Liver (tissue), 9 donors: ENCODE data around the gene CMTM1. TPM values are rescaled to one million over a fixed set of nuclear protein-coding genes. Genes with fewer than 3 reads are reported as not detected.
"Not testable (repeated sequence)": the region's sequence is repeated elsewhere in the genome, so short reads cannot be mapped to it uniquely, and the experiment has no call there.

Experiments used
- DNase-seq: peaks from one replicate; pipeline ENCODE4 v3.0.0-alpha.2; 2017; ENCODE audit warnings: low spot score
- H3K27ac ChIP-seq, 2 donors: one replicate each; pipeline ENCODE4 v1.7.0; 2013; ENCODE audit warnings: inconsistent platforms in 2 of 2, low read length in 2 of 2, control low read depth in 1 of 2, low read depth in 1 of 2, mild to moderate bottlenecking in 1 of 2
- H3K27me3 ChIP-seq, 4 donors: one replicate each; pipeline versions ENCODE4 v1.6.1 to v1.7.0; 2013; ENCODE audit warnings: low read length in 3 of 4, inconsistent platforms in 1 of 4, mild to moderate bottlenecking in 1 of 4, moderate library complexity in 1 of 4; ENCODE audit not compliant: control insufficient read depth in 4 of 4, insufficient read depth in 4 of 4
- H3K36me3 ChIP-seq, 4 donors: one replicate each; pipeline versions ENCODE4 v1.6.1 to v1.7.0; 2013; ENCODE audit warnings: low read length in 3 of 4, mild to moderate bottlenecking in 3 of 4, low read depth in 1 of 4, moderate library complexity in 1 of 4; ENCODE audit not compliant: control insufficient read depth in 4 of 4, insufficient read depth in 3 of 4
- H3K4me1 ChIP-seq, 4 donors: one replicate each; pipeline versions ENCODE4 v1.6.1 to v1.7.0; 2013; ENCODE audit warnings: low read length in 3 of 4, mild to moderate bottlenecking in 3 of 4, moderate library complexity in 1 of 4; ENCODE audit not compliant: control insufficient read depth in 4 of 4, insufficient read depth in 4 of 4
- H3K4me3 ChIP-seq, 3 donors: one replicate each; pipeline versions ENCODE4 v1.6.1 to v1.7.0; 2013; ENCODE audit warnings: low read length in 3 of 3, control low read depth in 1 of 3, low read depth in 1 of 3, mild to moderate bottlenecking in 1 of 3
- H3K9ac ChIP-seq, 2 donors: one replicate each; pipeline ENCODE4 v1.7.0; 2013; ENCODE audit warnings: low read length in 2 of 2, mild to moderate bottlenecking in 2 of 2, moderate library complexity in 2 of 2, control low read depth in 1 of 2, low read depth in 1 of 2
- H3K9me3 ChIP-seq, 4 donors: one replicate each; pipeline versions ENCODE4 v1.6.1 to v1.7.0; 2013; ENCODE audit warnings: low read length in 3 of 4; ENCODE audit not compliant: control insufficient read depth in 4 of 4
- ATF3 ChIP-seq: IDR thresholded peaks from 2 replicates; pipeline ENCODE4 v1.6.1; 2016; ENCODE audit warnings: antibody characterized with exemption
- CTCF ChIP-seq: fragments of 150-350 bp; IDR thresholded peaks from 2 replicates; pipeline ENCODE4 v1.5.1; 2017; ENCODE audit warnings: improper control_type of control experiment, low read depth, low read length; ENCODE audit not compliant: missing input control
- EGR1 ChIP-seq, 2 donors: IDR thresholded peaks; 2 replicates each; pipeline ENCODE4 v1.6.1; 2016 to 2018; ENCODE audit warnings: antibody characterized with exemption in 2 of 2, low read depth in 2 of 2
- FOXA1 ChIP-seq: IDR thresholded peaks from 2 replicates; pipeline ENCODE4 v1.6.1; 2016; ENCODE audit warnings: antibody characterized with exemption
- FOXA2 ChIP-seq: IDR thresholded peaks from 2 replicates; pipeline ENCODE4 v1.6.1; 2016; ENCODE audit warnings: antibody characterized with exemption
- GABPA ChIP-seq, 2 donors: IDR thresholded peaks in 1 of 2; conservative IDR thresholded peaks in 1 of 2; 2 replicates each; pipeline ENCODE4 v1.6.1; 2016; ENCODE audit warnings: antibody characterized with exemption in 2 of 2, mild to moderate bottlenecking in 1 of 2, moderate library complexity in 1 of 2
- HNF4A ChIP-seq, 2 donors: conservative IDR thresholded peaks; 2 replicates each; pipeline ENCODE4 v1.6.1; 2016; ENCODE audit warnings: antibody characterized with exemption in 2 of 2, mild to moderate bottlenecking in 2 of 2
- HNF4G ChIP-seq: IDR thresholded peaks from 2 replicates; pipeline ENCODE4 v1.6.1; 2016; ENCODE audit warnings: antibody characterized with exemption
- JUND ChIP-seq, 2 donors: IDR thresholded peaks; 2 replicates each; pipeline ENCODE4 v1.6.1; 2016; ENCODE audit warnings: antibody characterized with exemption in 2 of 2
- MAX ChIP-seq: IDR thresholded peaks from 2 replicates; pipeline ENCODE4 v1.6.1; 2016; ENCODE audit warnings: antibody characterized with exemption
- NR2F2 ChIP-seq: IDR thresholded peaks from 2 replicates; pipeline ENCODE4 v1.6.1; 2016; ENCODE audit warnings: antibody characterized with exemption
- RAD21 ChIP-seq, 2 donors: IDR thresholded peaks; 2 replicates each; pipeline ENCODE4 v1.6.1; 2016; ENCODE audit warnings: antibody characterized with exemption in 2 of 2, mild to moderate bottlenecking in 2 of 2
- REST ChIP-seq: IDR thresholded peaks from 2 replicates; pipeline ENCODE4 v1.6.1; 2016; ENCODE audit warnings: antibody characterized with exemption, mild to moderate bottlenecking
- RXRA ChIP-seq, 2 donors: IDR thresholded peaks; 2 replicates each; pipeline ENCODE4 v1.6.1; 2017 to 2018; ENCODE audit warnings: antibody characterized with exemption in 2 of 2, mild to moderate bottlenecking in 1 of 2
- SP1 ChIP-seq: IDR thresholded peaks from 2 replicates; pipeline ENCODE4 v1.6.1; 2018; ENCODE audit warnings: antibody characterized with exemption, mild to moderate bottlenecking
- TAF1 ChIP-seq: conservative IDR thresholded peaks from 2 replicates; pipeline ENCODE4 v1.6.1; 2016; ENCODE audit warnings: antibody characterized with exemption, mild to moderate bottlenecking
- YY1 ChIP-seq: IDR thresholded peaks from 2 replicates; pipeline ENCODE4 v1.6.1; 2016; ENCODE audit warnings: antibody characterized with exemption, mild to moderate bottlenecking
- ZBTB33 ChIP-seq: IDR thresholded peaks from 2 replicates; pipeline ENCODE4 v1.6.1; 2016; ENCODE audit warnings: antibody characterized with exemption
- whole genome bisulfite sequencing: extraction: QIAGEN DNeasy Blood & Tissue Kit; methylation state at CpG from one replicate; pipeline ENCODE4 v1.1.7; 2013; 5-methylcytosine and 5-hydroxymethylcytosine counted together
- polyA plus RNA-seq, 2 donors: library from polyadenylated mRNA; stranded (reverse) in 1 of 2; unstranded in 1 of 2; fragments of 200-250 nt in 1 of 2; fragments of >200 nt in 1 of 2; fragmentation: Nextera tagmentation in 1 of 2; extraction: Ambion mirVana in 1 of 2; gene quantifications; one replicate each; pipeline versions ENCODE4 v1.2.1 to v1.2.3, GENCODE V29; 2013 to 2015
- total RNA-seq, 2 donors: library from RNA; depleted of rRNA; stranded (reverse); fragments of >200 nt; gene quantifications; one replicate each; pipeline ENCODE4 v1.2.3, GENCODE V29; 2014
- donor health status: healthy.
- donor health status: healthy.
- donor health status: healthy.
- donor health status: healthy.
- donor health status: healthy.

The CMTM1 gene
- total and polyA plus RNA-seq, 4 donors: 0.32 to 0.84 (median 0.49) TPM

- peak; percentile 6 for DNase-seq
- 91% methylated on average over 3 of the region's 3 CpGs for WGBS
- no peaks in the 10 kb centered on the region for H3K9me3 ChIP-seq
- no peak overlapping the region for H3K27ac ChIP-seq
- no peak overlapping the region for H3K4me3 ChIP-seq
- H3K36me3 ChIP-seq: peaks cover 0 to 6% (median 0%) of the 10 kb centered on the region in 4 donors
- H3K9ac ChIP-seq: no peak overlapping the region
- H3K27me3 ChIP-seq: no peaks in the 10 kb centered on the region
- TF ChIP-seq MAX: no peak
- TF ChIP-seq TAF1: no peak
- TF ChIP-seq YY1: no peak
- no peak for TF ChIP-seq FOXA2
- TF ChIP-seq FOXA1: no peak
- TF ChIP-seq JUND (IDR thresholded peaks at IDR 0.05): no peak
- TF ChIP-seq RAD21 (IDR thresholded peaks at IDR 0.05): no peak
- no peak for TF ChIP-seq ATF3
- no peak for TF ChIP-seq REST
- no peak for TF ChIP-seq CTCF
- no peak for TF ChIP-seq SP1
- TF ChIP-seq HNF4A (conservative IDR thresholded peaks at IDR 0.05): no peak
- no peak for TF ChIP-seq RXRA (IDR thresholded peaks at IDR 0.05)
- TF ChIP-seq NR2F2: no peak
- no peak for TF ChIP-seq GABPA (IDR thresholded peaks at IDR 0.05 in 1 of 2, conservative IDR thresholded peaks at IDR 0.05 in 1 of 2)
- no peak for TF ChIP-seq ZBTB33
- TF ChIP-seq EGR1 (IDR thresholded peaks at IDR 0.05; ENCODE audit: low read depth in 2 of 2): no peak
- TF ChIP-seq HNF4G: no peak
- H3K4me1 ChIP-seq: peaks cover 0 to 7% (median 3%) of the 10 kb centered on the region in 4 donors
Measured at GRCh38 chr16:66623755-66624154, 57.5 kb downstream of the CMTM1 start.

- not testable (repeated sequence) for H3K27ac ChIP-seq
Measured at GRCh38 chr16:66627611-66628378, 61.6 kb downstream of the CMTM1 start.

More at GRCh38 chr16:66627611-66628378, 61.6 kb downstream of the CMTM1 start:
- H3K4me3 ChIP-seq, H3K9ac ChIP-seq, H3K36me3 ChIP-seq, H3K27me3 ChIP-seq, H3K9me3 ChIP-seq, H3K4me1 ChIP-seq: not testable (repeated sequence)
- WGBS: 92% methylated on average over 17 of the region's 17 CpGs
- peak; percentile 6 for DNase-seq
